ENCODE measurements around the gene ZNF724.
"Not testable (repeated sequence)": the region's sequence is repeated elsewhere in the genome, so short reads cannot be mapped to it uniquely, and the experiment has no call there.

The ZNF724 gene

GRCh38 chr19:23249911-23250649, at the start of gene ZNF724:
TSS of gene ZNF724 (minus strand) at chr19:23250394. CDS start at chr19:23250242, 152 bp downstream.
- peak; percentile 59 for DNase-seq (ENCODE audit: low spot score)

- DNase-seq (ENCODE audit: low spot score): no peak
These were observed 43.9 kb upstream of the ZNF724 start for GRCh38 chr19:23294141-23294540.

GRCh38 chr19:23289966-23290365, 39.8 kb upstream of the ZNF724 start:
- not testable (repeated sequence) for DNase-seq (ENCODE audit: low spot score)

- no peak for DNase-seq (ENCODE audit: low spot score)
These were observed 37.4 kb upstream of the ZNF724 start for GRCh38 chr19:23287620-23288019.

GRCh38 chr19:23286477-23286876, 36.3 kb upstream of the ZNF724 start:
- DNase-seq (ENCODE audit: low spot score): no peak

GRCh38 chr19:23285948-23286347, 35.8 kb upstream of the ZNF724 start:
- no peak for DNase-seq (ENCODE audit: low spot score)

- not testable (repeated sequence) for DNase-seq (ENCODE audit: low spot score)
These were observed 35.1 kb upstream of the ZNF724 start for GRCh38 chr19:23285326-23285725.

- no peak for DNase-seq (ENCODE audit: low spot score)
These were observed 33.7 kb upstream of the ZNF724 start for GRCh38 chr19:23283925-23284324.

- DNase-seq (ENCODE audit: low spot score): no peak
These were observed 31.6 kb upstream of the ZNF724 start for GRCh38 chr19:23281663-23282276.

- DNase-seq (ENCODE audit: low spot score): not testable (repeated sequence)
These were observed 27.9 kb upstream of the ZNF724 start for GRCh38 chr19:23278118-23278517.

GRCh38 chr19:23273590-23274412, 23.6 kb upstream of the ZNF724 start:
- DNase-seq (ENCODE audit: low spot score): peak; percentile 41

- DNase-seq (ENCODE audit: low spot score): no peak
These were observed 22.9 kb upstream of the ZNF724 start for GRCh38 chr19:23273022-23273589.

GRCh38 chr19:23263870-23264590, 13.8 kb upstream of the ZNF724 start:
- DNase-seq (ENCODE audit: low spot score): no peak

GRCh38 chr19:23263396-23263795, 13.2 kb upstream of the ZNF724 start:
- DNase-seq (ENCODE audit: low spot score): no peak

GRCh38 chr19:23262920-23263319, 12.7 kb upstream of the ZNF724 start:
- no peak for DNase-seq (ENCODE audit: low spot score)

- DNase-seq (ENCODE audit: low spot score): no peak
These were observed 11.4 kb upstream of the ZNF724 start for GRCh38 chr19:23261496-23262020.

- DNase-seq (ENCODE audit: low spot score): no peak
These were observed 10.8 kb upstream of the ZNF724 start for GRCh38 chr19:23260956-23261355.

GRCh38 chr19:23259961-23260360, 9.8 kb upstream of the ZNF724 start:
- DNase-seq (ENCODE audit: low spot score): no peak

GRCh38 chr19:23255700-23256099, 5.5 kb upstream of the ZNF724 start:
- DNase-seq (ENCODE audit: low spot score): no peak

- DNase-seq (ENCODE audit: low spot score): no peak
These were observed 4.1 kb upstream of the ZNF724 start for GRCh38 chr19:23254141-23254910.

- DNase-seq (ENCODE audit: low spot score): not testable (repeated sequence)
These were observed 3.1 kb upstream of the ZNF724 start for GRCh38 chr19:23253256-23253655.

Measured in hematopoietic multipotent progenitor cell treated with erythropoietin and hydrocortisone succinate and interleukin-3 and kit ligand, for 17 days (in vitro differentiated cells).